IPS-18c (cell line): ENCODE results near the gene DNAJB8.

Source experiments
- H3K4me3 ChIP-seq: 2 replicates; pipeline ENCODE4 v1.7.0; 2013; ENCODE audit warnings: low read depth, mild to moderate bottlenecking, low read length, moderate library complexity; ENCODE audit not compliant: insufficient read depth
- H3K9me3 ChIP-seq: one replicate; pipeline ENCODE4 v1.6.1; 2013; ENCODE audit warnings: mild to moderate bottlenecking, low read length, moderate library complexity; ENCODE audit not compliant: control insufficient read depth, insufficient read depth

Gene DNAJB8

GRCh38 chr3:128462341-128462910 lies 4.3 kb downstream of the DNAJB8 start:
- Histone ChIP-seq H3K4me3 (no peak overlapping the region), H3K9me3 (no peaks in the 10 kb centered on the region)

GRCh38 chr3:128461731-128462130 lies 5.0 kb downstream of the DNAJB8 start:
- no peak overlapping the region for H3K4me3 ChIP-seq
- H3K9me3 ChIP-seq: no peaks in the 10 kb centered on the region

- Histone ChIP-seq H3K9me3 (no peaks in the 10 kb centered on the region), H3K4me3 (no peak overlapping the region)
These were observed 7.2 kb downstream of the DNAJB8 start for GRCh38 chr3:128459461-128459820.

GRCh38 chr3:128458746-128459460 lies 7.8 kb downstream of the DNAJB8 start:
- H3K4me3 ChIP-seq: no peak overlapping the region
- no peaks in the 10 kb centered on the region for H3K9me3 ChIP-seq

- H3K9me3 ChIP-seq: no peaks in the 10 kb centered on the region
- H3K4me3 ChIP-seq: no peak overlapping the region
These were observed 8.8 kb downstream of the DNAJB8 start for GRCh38 chr3:128457937-128458336.

GRCh38 chr3:128456776-128457715 lies 9.6 kb downstream of the DNAJB8 start:
- Histone ChIP-seq H3K4me3 (no peak overlapping the region), H3K9me3 (no peaks in the 10 kb centered on the region)

GRCh38 chr3:128455786-128456748 lies 10.6 kb downstream of the DNAJB8 start:
- H3K4me3 ChIP-seq: no peak overlapping the region
- H3K9me3 ChIP-seq: no peaks in the 10 kb centered on the region

GRCh38 chr3:128455116-128455515 lies 11.6 kb downstream of the DNAJB8 start:
- Histone ChIP-seq H3K9me3 (no peaks in the 10 kb centered on the region), H3K4me3 (no peak overlapping the region)

GRCh38 chr3:128454310-128454618 lies 12.4 kb downstream of the DNAJB8 start:
- no peaks in the 10 kb centered on the region for H3K9me3 ChIP-seq
- no peak overlapping the region for H3K4me3 ChIP-seq

GRCh38 chr3:128453501-128454309 lies 13.0 kb downstream of the DNAJB8 start:
- H3K4me3 ChIP-seq: no peak overlapping the region
- H3K9me3 ChIP-seq: no peaks in the 10 kb centered on the region

GRCh38 chr3:128452678-128453275 lies 13.9 kb downstream of the DNAJB8 start:
- H3K4me3 ChIP-seq: no peak overlapping the region

GRCh38 chr3:128452120-128452519 lies 14.6 kb downstream of the DNAJB8 start:
- Histone ChIP-seq H3K4me3 (no peak overlapping the region), H3K9me3 (no peaks in the 10 kb centered on the region)

More at GRCh38 chr3:128452678-128453275, 13.9 kb downstream of the DNAJB8 start:
- H3K9me3 ChIP-seq: no peaks in the 10 kb centered on the region

GRCh38 chr3:128449111-128449638 lies 17.5 kb downstream of the DNAJB8 start:
- H3K9me3 ChIP-seq: peaks cover 2% of the 10 kb centered on the region
- no peak overlapping the region for H3K4me3 ChIP-seq

GRCh38 chr3:128448491-128448890 lies 18.2 kb downstream of the DNAJB8 start:
- Histone ChIP-seq H3K4me3 (no peak overlapping the region), H3K9me3 (peaks cover 2% of the 10 kb centered on the region)

- no peak overlapping the region for H3K4me3 ChIP-seq
- H3K9me3 ChIP-seq: peaks cover 2% of the 10 kb centered on the region
These were observed 19.1 kb downstream of the DNAJB8 start for GRCh38 chr3:128447561-128448013.

GRCh38 chr3:128446821-128447220 lies 19.9 kb downstream of the DNAJB8 start:
- no peak overlapping the region for H3K4me3 ChIP-seq
- peaks cover 2% of the 10 kb centered on the region for H3K9me3 ChIP-seq
